DMS153 treated with DMSO at 0.1 percent for 48 hours (cell line): ENCODE measurements around the gene KLK12.

ENCODE experiments used
- DNase-seq: peaks from one replicate; lab custom pipeline; 2025; ENCODE audit not compliant: unreplicated experiment; lab: John Stamatoyannopoulos, UW

KLK12 gene

DNA sequence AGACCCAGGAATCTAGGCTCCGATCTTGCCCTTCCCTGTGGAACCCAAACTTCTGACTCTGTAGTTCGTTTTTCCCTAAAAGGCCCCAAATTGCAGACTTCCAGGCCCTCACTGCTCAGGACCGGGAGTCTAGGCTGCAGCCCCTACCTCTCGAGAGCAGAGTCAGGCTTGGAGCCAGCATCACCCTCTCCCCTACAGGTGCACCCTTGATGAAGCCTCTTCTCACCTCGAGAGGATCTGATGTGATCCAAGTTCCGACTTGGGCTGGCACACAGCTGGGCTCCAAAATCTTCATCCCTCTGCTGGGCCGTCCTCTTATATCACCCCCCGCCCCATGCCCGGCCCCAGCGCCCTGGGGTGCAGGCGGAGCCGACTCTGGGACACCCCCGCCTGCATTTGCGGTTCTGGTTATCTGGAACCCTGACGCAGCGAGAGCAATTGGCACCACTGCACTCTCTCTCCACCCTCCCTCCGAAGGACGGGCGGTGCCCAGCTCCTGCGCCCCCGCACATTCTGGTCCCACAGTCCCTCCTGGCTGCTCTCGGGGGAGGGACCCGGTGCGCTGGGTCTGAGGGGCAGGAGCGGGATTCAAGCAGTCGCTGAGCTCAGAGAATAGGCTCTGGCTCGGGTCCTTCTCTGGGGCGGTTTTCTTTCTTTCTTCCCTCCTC, 51.0 kb downstream of the KLK12 start, which contains the start of gene KLK7:
TSS of gene KLK7 (minus strand) at position 293 of the 668 bp plus-strand sequence. CDS start 1,518 bp downstream, outside the sequence.
- DNase-seq = no peak

DNA sequence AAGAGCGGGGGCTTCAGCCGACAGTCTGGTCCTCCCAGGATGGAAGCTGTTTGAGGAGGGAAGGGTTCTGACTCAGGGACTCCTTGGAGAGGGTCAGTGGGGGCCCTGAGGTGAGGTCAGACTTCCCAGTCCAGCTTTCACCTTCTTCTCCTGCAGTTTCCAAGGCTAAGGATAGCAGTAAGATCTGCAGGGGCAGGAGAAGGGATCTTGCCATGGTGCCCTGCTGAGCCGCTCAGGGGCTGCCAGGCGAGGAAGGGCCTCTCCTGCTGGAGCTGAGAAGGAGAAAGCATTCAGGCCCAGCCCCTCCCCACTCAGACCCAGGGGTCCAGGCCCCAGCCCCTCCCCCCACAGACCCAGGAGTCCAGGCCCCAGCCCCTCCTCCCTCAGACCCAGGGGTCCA, 52.6 kb downstream of the KLK12 start:
- no peak for DNase-seq

DNA sequence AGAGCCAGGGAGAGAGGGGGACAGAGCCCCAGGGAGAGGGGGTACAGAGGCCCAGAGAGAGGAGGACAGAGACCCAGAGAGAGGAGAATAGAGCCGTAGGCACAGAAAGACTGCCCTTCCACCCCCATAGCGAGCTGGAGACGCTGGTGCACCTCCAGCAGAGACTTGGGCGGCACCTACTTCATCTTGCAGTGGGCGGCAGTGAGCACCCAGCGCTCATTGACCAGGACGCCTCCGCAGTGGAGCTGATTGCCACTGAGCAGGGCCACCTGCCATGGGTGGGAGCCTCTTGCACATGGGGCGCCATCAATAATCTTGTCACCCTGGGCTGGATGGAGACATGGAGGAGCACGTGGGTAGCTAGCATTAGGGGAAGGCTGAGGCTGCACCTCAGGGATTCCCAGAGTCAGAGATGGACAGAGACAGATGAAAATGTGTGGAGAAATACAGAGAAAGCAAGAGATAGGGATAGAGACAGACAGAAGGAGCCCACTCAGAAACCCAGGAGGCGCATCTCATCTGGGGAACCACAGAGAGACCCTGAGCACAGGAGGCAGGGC, 53.1 kb downstream of the KLK12 start:
- DNase-seq = no peak

DNA sequence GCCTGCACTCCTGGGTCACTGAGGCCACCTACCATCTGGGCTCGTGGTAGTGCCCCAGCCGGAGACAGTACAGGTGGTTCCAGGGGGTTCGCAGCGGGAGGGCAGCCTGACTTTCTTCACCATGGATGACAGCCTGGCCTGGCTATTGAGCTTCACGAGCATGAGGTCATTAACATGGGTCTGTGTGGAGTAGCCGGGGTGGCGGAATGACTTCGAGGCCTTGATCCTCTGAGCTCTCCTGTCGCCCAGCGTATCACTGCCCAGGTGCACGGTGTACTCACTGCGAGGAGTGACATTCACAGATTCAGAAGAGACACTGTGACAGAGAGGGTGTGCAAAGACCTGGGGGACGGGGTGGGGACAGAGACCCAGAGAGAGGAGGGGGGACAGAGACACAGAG, 54.6 kb downstream of the KLK12 start:
- no peak for DNase-seq

DNA sequence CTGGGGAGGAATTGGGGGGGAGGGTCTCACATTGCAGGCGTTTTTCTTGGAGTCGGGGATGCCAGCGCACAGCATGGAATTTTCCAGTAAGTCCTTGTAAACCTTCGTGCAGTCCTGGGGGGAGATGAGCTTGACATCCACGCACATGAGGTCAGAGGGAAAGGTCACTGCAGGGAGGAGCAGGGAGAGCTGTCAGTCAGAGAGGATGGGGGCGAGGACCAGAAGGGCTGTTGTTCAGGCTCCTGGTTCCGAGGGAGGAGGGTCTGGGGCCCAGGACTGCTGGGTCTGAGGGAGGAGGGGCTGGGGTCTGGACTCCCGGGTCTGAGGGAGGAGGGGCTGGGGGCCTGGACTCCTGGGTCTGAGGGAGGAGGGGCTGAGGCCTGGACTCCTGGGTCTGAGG, 55.0 kb downstream of the KLK12 start:
- no peak for DNase-seq
